Measurements from ENCODE around the gene ALDH1A1. TPM values are rescaled to one million over a fixed set of nuclear protein-coding genes. Genes with fewer than 3 reads are reported as not detected.
A peak's percentile ranks its signal among the peaks of the same experiment; 100 is the strongest.

ALDH1A1 gene
- total RNA-seq, 4 donors from 2014 or later, result 86.4 to 247 (median 156) TPM

DNA sequence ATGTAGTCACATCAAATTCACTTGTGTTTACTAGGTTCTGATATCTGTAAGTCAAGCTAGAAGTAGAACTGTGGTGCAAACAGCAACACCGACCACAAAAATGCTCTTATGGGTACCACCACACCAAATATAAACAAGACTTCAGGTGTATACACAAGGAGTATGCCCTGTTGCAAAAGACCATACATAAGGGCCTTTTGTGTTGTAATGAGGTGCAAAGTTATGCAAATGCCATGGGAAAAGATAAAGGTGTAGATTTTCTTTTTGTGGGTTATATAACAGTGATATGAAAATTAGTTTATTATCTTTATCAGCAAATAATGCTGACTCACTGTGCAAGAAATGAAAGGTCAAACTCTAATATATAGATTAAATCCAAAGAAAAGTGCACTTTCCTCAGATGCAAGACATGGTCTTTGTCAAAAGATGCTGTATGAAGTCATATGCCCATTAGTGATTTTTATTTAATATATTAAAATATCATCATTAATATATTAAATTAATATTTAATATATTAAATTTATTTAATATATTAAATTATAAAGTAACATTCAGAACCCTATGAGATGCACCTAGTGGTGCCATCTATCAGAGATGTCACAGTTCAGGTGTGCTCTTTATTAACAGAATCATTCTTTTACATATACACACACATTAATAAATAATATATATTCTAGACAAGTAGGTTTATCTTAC lies 26.7 kb upstream of the ALDH1A1 start:
- DNase-seq (ENCODE audit: low spot score in 2 of 2), result no peak
- no peaks in the 10 kb centered on the region for H3K36me3 ChIP-seq
- 81 to 90% methylated on average over 1 of the region's 1 CpG for WGBS, 2 donors
- H3K4me1 ChIP-seq, result no peaks in the 10 kb centered on the region
- no peaks in the 10 kb centered on the region for H3K27me3 ChIP-seq
- H3K4me3 ChIP-seq, result no peak overlapping the region
- H3K27ac ChIP-seq, result peak overlapping the region in 1 of 4 donors; percentile 40
- H3K9me3 ChIP-seq, result no peaks in the 10 kb centered on the region
- TF ChIP-seq EP300 (IDR thresholded peaks at IDR 0.05) (no peak), POLR2A (IDR thresholded peaks at IDR 0.05) (no peak)
- TF ChIP-seq, protein P1, sequence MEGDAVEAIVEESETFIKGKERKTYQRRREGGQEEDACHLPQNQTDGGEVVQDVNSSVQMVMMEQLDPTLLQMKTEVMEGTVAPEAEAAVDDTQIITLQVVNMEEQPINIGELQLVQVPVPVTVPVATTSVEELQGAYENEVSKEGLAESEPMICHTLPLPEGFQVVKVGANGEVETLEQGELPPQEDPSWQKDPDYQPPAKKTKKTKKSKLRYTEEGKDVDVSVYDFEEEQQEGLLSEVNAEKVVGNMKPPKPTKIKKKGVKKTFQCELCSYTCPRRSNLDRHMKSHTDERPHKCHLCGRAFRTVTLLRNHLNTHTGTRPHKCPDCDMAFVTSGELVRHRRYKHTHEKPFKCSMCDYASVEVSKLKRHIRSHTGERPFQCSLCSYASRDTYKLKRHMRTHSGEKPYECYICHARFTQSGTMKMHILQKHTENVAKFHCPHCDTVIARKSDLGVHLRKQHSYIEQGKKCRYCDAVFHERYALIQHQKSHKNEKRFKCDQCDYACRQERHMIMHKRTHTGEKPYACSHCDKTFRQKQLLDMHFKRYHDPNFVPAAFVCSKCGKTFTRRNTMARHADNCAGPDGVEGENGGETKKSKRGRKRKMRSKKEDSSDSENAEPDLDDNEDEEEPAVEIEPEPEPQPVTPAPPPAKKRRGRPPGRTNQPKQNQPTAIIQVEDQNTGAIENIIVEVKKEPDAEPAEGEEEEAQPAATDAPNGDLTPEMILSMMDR (IDR thresholded peaks at IDR 0.05), result no peak

DNA sequence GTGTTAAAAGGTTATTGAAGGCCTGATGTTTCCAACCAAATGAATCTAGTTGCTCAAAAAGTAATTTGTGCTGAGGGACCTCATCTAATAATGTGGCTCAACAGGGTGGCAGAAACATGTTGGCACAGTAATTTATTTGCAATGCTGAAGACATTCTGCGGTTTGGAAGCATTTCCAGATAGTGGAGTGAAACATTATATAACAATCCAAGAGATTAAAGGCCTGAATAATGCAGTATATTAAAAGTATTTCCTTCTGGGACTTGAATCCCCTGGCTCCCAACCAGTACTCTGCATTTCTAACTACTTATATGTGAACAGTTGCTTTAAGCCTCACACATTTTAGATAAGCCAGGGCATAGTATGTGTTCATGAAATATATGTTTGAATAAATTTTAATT lies 25.9 kb upstream of the ALDH1A1 start:
- Histone ChIP-seq H3K27ac (peak overlapping the region in 1 of 4 donors; percentile 40), H3K4me1 (no peaks in the 10 kb centered on the region), H3K36me3 (no peaks in the 10 kb centered on the region), H3K9me3 (no peaks in the 10 kb centered on the region), H3K27me3 (no peaks in the 10 kb centered on the region), H3K4me3 (no peak overlapping the region)
- TF ChIP-seq, protein P1 (IDR thresholded peaks at IDR 0.05), result no peak
- TF ChIP-seq POLR2A (IDR thresholded peaks at IDR 0.05) (no peak), EP300 (IDR thresholded peaks at IDR 0.05) (no peak)
- DNase-seq (ENCODE audit: low spot score in 2 of 2), result no peak
- WGBS, 2 donors, result 68 to 74% methylated on average over 1 of the region's 1 CpG

DNA sequence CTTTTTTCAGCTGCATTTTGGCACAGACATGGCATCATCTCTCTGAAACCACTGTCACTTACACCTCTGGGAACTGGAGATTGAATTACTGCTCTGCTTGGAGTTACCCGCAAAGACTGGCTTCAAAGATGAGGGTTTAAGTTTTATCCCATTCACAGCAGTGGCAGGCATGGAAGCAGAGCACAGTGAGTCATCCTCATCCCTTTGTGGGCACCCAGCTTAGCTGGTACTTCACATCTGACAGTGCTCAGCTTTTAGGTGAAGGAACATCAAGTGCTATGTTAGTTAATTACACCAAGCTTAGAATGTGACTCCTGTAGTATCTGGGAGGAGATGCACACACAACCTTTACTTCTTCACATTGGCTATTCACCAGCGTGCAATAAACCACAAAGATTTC lies 24.8 kb upstream of the ALDH1A1 start:
- Histone ChIP-seq H3K4me1 (no peaks in the 10 kb centered on the region), H3K27ac (peak overlapping the region in 1 of 4 donors; percentile 41), H3K9me3 (no peaks in the 10 kb centered on the region), H3K4me3 (no peak overlapping the region), H3K27me3 (no peaks in the 10 kb centered on the region), H3K36me3 (no peaks in the 10 kb centered on the region)
- DNase-seq (ENCODE audit: low spot score in 2 of 2), result no peak
- TF ChIP-seq, protein P1 (IDR thresholded peaks at IDR 0.05), result no peak
- no peak for TF ChIP-seq POLR2A (IDR thresholded peaks at IDR 0.05)
- TF ChIP-seq EP300 (IDR thresholded peaks at IDR 0.05), result no peak
- 86 to 87% methylated on average over 2 of the region's 2 CpGs for WGBS, 2 donors

DNA sequence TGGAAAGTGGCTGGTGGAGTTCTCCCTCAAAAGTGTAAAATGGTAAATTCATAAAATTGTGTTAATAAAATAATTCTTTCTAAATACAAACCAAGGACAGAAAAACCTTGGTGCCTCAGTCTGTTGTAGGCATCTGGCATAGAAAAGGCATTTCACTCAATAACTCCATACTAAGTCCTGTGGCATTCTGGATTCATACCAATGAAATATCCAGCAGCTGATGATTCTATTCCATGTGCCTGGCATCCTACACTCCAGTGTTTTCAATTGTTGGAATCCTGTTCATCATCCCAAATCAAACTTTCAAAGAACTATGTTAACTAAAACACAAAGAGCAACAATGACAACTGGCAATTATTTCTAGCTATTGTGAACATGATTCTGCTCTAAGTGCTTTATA lies 21.6 kb upstream of the ALDH1A1 start:
- no peak overlapping the region for H3K27ac ChIP-seq
- H3K9me3 ChIP-seq, result no peaks in the 10 kb centered on the region
- no peaks in the 10 kb centered on the region for H3K27me3 ChIP-seq
- no peak for DNase-seq (ENCODE audit: low spot score in 2 of 2)
- no peaks in the 10 kb centered on the region for H3K4me1 ChIP-seq
- TF ChIP-seq, protein P1 (IDR thresholded peaks at IDR 0.05), result no peak
- TF ChIP-seq EP300 (IDR thresholded peaks at IDR 0.05) (no peak), POLR2A (IDR thresholded peaks at IDR 0.05) (no peak)
- no peaks in the 10 kb centered on the region for H3K36me3 ChIP-seq
- no peak overlapping the region for H3K4me3 ChIP-seq

DNA sequence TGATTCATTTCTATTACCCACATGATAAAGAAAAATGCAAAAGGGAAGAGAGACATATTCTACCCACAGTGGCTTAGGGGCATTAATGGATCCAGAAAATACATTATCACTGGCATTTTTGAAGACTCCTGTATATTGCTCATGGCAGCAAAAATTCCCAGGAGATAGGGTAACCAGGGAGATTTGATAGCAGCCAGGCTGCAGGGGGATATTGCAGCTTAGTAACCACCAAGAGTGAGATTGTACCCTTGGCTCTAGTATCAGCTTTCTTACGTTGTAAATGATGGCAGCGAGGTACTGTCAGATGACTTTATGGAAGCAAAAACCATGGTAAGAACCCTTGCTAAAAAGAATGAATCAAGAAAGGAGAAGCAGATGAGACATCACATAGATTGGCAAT lies 19.8 kb upstream of the ALDH1A1 start:
- Histone ChIP-seq H3K9me3 (no peaks in the 10 kb centered on the region), H3K4me3 (no peak overlapping the region), H3K27me3 (no peaks in the 10 kb centered on the region), H3K4me1 (no peaks in the 10 kb centered on the region), H3K36me3 (no peaks in the 10 kb centered on the region), H3K27ac (no peak overlapping the region)
- TF ChIP-seq POLR2A (IDR thresholded peaks at IDR 0.05) (no peak), EP300 (IDR thresholded peaks at IDR 0.05) (no peak)
- TF ChIP-seq, protein P1 (IDR thresholded peaks at IDR 0.05), result no peak
- no peak for DNase-seq (ENCODE audit: low spot score in 2 of 2)
- WGBS, 2 donors, result 91 to 97% methylated on average over 2 of the region's 2 CpGs

Measured in tibial nerve (tissue), 4 donors.